ENCODE results near the gene SRC.

Gene SRC

DNA sequence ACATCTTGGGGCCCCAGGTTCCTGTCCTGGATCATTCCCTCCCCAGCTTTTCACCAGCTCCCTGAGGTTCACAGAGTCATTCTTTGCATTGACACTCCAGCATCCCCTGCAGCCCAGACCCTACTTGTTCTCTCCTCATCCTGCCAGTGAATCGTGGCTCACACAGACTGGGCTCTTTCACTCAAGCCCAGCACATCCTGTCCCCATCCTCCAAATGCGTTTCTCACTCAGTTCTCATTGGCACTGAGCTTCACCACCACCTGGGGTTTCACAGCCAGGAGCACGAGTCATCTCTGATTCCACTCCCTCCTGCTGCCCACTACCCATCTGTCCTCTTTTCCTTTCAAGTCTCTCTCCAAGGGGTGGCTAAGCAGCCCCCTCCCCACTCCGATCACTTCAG, 89.7 kb downstream of the SRC start:
- DNase-seq, result no peak

- DNase-seq, result no peak
Measured at GRCh38 chr20:37436527-37437186, 90.7 kb downstream of the SRC start.

GRCh38 chr20:37437676-37438075, 91.7 kb downstream of the SRC start:
- no peak for DNase-seq

GRCh38 chr20:37438464-37439222, 92.7 kb downstream of the SRC start:
- no peak for DNase-seq

GRCh38 chr20:37439223-37439933, 93.4 kb downstream of the SRC start:
- DNase-seq, result no peak

GRCh38 chr20:37441023-37441422, 95.1 kb downstream of the SRC start:
- DNase-seq, result no peak

GRCh38 chr20:37442547-37442946, 96.6 kb downstream of the SRC start:
- no peak for DNase-seq

GRCh38 chr20:37442986-37443385, 97.0 kb downstream of the SRC start:
- DNase-seq, result no peak

DNA sequence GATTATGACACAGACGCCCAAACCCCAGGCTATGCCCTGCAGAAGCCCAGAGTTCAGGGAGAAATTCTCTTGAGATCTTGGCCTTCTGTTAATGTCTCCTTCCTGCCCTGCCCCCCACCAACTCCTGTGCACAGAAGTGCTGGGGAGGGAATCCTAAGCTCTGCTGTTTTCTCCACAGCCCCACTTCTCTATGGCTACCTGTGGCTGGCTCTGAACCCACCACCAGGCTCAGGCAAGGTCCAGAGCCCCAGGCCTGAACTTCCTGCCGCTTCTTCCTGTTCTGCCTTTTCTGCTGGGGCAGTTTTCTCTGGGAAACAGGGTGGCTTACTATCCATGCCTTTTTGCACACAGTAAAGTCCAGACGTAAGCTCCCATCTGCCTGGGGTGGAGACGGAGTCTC, 97.7 kb downstream of the SRC start:
- DNase-seq, result no peak

- no peak for DNase-seq
Measured at GRCh38 chr20:37445041-37445440, 99.1 kb downstream of the SRC start.

DNA sequence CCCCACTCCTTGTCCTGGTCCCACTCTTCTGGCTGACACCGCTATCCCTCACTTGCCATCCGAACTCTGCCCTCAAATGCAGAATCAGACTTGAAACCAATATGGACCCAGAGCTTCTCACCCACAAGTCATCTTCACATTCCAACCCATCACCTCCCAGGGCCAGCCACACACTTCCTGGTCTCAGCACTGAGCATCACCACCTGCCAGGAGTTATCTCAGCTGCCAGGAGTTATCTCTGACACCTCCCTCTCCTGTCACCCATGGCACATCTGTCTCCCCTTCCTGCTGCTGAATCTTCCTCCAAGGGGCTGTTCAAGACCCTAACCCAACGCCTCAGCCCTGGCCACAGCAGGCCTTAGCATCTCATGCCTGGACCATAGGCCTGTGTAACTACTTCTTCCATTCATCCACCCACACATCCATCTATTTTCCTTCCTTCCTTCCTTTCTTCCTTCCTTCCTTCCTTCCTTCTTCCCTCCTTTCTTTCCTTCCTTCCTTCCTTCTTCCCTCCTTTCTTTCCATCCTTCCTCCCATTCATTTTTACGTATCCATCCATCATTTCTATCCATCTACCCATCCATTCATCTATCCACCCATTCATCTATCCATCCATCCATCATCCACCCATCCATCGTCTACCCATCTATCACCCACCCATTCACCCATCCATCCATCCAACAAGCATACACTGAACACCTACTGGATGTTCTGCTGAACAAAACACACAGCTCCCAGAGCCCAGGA, 100.5 kb downstream of the SRC start:
- no peak for DNase-seq

DNA sequence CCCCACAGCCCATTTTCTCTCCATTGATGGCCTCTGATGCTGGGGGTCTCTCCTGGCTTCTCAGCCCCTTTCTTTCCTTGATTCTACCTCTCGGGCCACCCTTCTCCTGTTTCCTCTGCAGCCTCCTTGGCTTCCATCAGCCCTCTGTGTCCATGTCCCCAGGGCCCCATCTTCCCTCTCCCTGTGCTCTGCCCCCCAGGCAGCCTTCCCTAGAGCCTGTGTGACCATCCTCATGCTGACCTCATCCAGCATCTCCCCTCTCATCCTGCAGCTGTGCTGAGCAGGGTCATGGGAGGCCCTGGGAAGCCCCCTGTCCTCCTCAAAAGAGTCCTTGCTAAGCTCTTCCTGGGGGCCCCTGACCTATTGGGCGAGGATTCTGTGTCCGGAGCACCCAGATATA, 101.7 kb downstream of the SRC start:
- DNase-seq, result no peak

DNA sequence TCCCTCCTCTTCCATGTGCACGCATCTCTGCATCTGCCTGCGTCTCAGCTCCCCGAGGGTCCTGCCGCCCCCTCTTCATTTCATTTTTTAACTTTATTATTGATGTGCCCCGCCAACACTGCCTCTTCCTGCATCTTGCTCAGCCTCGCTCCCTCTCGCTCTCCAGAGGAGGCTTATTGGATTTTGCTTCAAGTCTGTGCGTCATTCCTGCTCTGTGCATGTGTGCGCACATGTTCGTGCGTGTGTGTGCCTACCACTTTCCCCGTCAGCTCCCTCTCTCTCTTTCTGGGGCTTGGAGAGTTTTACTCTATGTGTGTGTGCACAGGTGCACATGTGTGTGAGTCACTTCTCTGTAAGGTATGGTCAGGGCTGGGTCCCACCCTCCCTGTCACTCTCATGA, 103.3 kb downstream of the SRC start:
- DNase-seq, result no peak

- DNase-seq, result no peak
Measured at GRCh38 chr20:37450344-37450743, 104.4 kb downstream of the SRC start.

DNA sequence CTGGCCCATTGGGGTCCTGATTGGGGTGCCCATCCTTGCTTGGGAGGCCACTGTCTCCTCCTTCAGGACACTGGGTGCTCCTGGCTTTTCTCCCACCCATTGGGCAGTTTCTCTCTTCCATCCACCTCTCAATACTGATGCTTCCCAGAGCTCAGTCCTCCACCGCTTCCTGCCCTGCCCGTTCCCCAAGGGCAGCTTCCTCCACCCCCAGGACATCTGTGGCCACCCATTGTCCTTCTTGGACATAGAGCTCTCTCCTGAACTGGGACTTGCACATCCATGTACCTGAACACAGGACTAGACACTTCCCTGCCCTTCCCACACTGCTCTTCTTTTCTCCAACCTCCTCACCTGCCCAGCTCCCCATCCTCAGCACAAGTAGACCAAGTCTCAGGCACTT, 105.7 kb downstream of the SRC start:
- no peak for DNase-seq

GRCh38 chr20:37452236-37452635, 106.3 kb downstream of the SRC start:
- DNase-seq, result no peak

GRCh38 chr20:37453288-37453687, 107.3 kb downstream of the SRC start:
- no peak for DNase-seq

GRCh38 chr20:37453836-37454235, 107.9 kb downstream of the SRC start:
- no peak for DNase-seq

DNA sequence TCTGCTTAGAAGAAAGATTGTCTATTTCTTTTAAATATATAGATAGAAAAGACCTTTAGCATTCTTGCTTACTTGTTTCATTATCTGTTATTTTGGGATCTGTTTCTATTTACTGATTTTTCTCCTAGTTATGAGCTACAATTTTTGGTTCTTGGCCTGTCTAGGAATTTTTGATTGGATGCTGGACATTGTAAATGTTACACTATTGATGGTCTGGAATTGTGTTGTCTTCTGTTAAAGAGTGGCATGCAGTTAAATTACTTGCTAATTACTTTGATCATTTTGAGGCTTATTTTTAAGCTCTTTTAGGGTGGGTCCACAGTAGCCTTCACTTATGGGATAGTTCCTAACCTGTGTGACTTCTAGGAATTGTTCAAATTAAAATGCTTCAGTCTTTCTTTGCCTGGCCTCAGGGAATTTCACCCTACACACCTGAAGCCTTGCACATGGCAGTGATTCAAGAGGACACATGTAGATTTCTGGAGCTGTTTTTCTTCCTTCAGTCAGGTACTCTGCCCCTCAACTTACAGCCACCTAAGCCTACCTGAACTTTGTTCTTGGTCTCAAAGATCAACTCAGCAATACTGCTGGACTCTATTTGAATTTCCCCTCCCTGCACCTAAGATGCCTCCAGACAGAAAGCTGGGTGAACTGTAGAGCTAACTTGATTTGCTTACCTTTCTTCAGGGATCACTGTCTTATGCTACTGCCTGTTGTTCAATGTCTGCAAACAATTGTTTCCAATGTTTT, 108.9 kb downstream of the SRC start:
- no peak for DNase-seq
